ENCODE measurements around the gene SLC36A3.

The SLC36A3 gene

DNA sequence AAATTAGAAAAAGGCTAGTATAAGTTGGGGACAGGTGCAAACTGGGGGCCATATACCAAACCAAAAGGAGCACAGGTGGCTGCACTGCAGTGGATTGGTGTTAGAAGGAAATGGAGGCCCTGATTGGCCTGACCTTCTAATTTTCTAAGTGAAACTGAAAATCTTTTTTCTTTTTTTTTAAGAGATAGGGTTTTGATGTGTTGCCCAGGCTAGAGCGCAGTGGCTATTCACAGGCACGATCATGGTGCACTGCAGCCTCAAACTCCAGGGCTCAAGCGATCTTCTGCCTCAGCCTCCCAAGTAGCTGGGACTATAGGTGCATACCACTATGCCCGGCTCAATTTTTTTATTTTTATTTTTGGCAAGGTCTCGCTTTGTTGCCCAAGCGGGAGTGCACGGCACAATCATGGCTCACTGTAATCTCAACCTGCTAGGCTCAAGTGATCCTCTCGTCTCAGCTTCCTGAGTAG lies 69.9 kb downstream of the SLC36A3 start:
- H3K4me3 ChIP-seq (ENCODE audit: insufficient read depth, low read depth, low read length, poor library complexity, severe bottlenecking), result no peak overlapping the region
- H3K36me3 ChIP-seq (ENCODE audit: control insufficient read depth, insufficient read depth, low read length), result no peaks in the 10 kb centered on the region
- no peak overlapping the region for H3K27ac ChIP-seq (ENCODE audit: insufficient read depth, low read length, poor library complexity, severe bottlenecking)
- no peak for DNase-seq
- no peaks in the 10 kb centered on the region for H3K9me3 ChIP-seq (ENCODE audit: control insufficient read depth, low read length)
- H3K4me1 ChIP-seq (ENCODE audit: control insufficient read depth, insufficient read depth, low read length, poor library complexity, severe bottlenecking), result peaks cover 9% of the 10 kb centered on the region
- H3K27me3 ChIP-seq (replicated peaks; ENCODE audit: control insufficient read depth, insufficient read depth, low read length, poor library complexity, severe bottlenecking), result no peaks in the 10 kb centered on the region

DNA sequence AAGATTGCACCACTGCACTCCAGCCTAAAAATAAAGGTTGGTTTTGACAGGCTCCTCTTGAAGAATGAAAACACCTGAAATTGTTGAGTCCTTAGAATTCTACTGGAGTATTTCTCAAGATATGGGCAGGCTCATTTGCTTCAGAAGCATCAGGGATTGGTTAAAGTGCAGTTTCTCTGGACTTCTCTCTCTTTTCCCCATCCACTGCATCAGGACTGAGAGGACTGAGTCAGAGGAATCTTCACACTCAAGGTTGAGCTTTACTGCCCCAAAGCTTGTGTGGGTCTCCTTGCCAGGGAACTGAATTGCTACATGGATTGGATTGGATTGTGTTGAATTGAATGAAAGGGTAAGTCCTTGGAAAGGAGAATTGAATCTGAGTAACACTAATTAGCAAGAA lies 72.2 kb downstream of the SLC36A3 start:
- no peak overlapping the region for H3K27ac ChIP-seq (ENCODE audit: insufficient read depth, low read length, poor library complexity, severe bottlenecking)
- DNase-seq, result no peak
- no peaks in the 10 kb centered on the region for H3K9me3 ChIP-seq (ENCODE audit: control insufficient read depth, low read length)
- no peak overlapping the region for H3K4me3 ChIP-seq (ENCODE audit: insufficient read depth, low read depth, low read length, poor library complexity, severe bottlenecking)
- no peaks in the 10 kb centered on the region for H3K27me3 ChIP-seq (replicated peaks; ENCODE audit: control insufficient read depth, insufficient read depth, low read length, poor library complexity, severe bottlenecking)
- no peaks in the 10 kb centered on the region for H3K36me3 ChIP-seq (ENCODE audit: control insufficient read depth, insufficient read depth, low read length)
- peaks cover 9% of the 10 kb centered on the region for H3K4me1 ChIP-seq (ENCODE audit: control insufficient read depth, insufficient read depth, low read length, poor library complexity, severe bottlenecking)

DNA sequence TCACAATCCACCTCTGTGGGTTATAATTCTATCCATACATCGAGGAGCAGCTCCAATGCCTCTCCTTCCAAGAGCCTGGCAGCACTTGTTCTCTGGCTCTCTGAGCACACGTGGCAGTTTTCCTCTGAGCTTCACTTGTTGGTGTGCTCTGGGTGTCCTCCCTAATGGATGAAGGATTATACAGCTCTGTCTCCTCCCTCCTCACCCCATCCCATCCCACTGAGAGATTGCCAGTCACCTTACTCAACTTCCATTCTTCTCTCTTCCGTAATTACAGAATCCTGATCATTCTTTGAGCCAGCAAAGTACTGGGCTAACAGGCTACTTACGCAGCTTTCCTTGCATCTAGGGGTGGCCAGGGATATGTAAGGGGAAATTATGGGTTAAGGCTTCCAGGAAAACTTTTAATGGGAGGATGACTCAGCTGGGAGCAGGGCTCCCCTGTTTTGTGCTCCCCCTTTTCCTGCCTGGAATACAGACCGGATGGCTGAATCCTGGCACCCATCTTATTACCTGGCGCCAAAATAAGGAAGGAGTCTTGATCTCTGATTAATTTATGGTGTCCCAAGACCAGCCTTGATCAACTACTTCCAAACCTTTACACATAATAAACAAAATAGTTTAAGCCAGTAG lies 73.4 kb downstream of the SLC36A3 start:
- no peaks in the 10 kb centered on the region for H3K9me3 ChIP-seq (ENCODE audit: control insufficient read depth, low read length)
- no peak for DNase-seq
- no peak overlapping the region for H3K27ac ChIP-seq (ENCODE audit: insufficient read depth, low read length, poor library complexity, severe bottlenecking)
- H3K4me3 ChIP-seq (ENCODE audit: insufficient read depth, low read depth, low read length, poor library complexity, severe bottlenecking), result no peak overlapping the region
- H3K36me3 ChIP-seq (ENCODE audit: control insufficient read depth, insufficient read depth, low read length), result no peaks in the 10 kb centered on the region
- H3K4me1 ChIP-seq (ENCODE audit: control insufficient read depth, insufficient read depth, low read length, poor library complexity, severe bottlenecking), result peaks cover 8% of the 10 kb centered on the region
- H3K27me3 ChIP-seq (replicated peaks; ENCODE audit: control insufficient read depth, insufficient read depth, low read length, poor library complexity, severe bottlenecking), result no peaks in the 10 kb centered on the region

DNA sequence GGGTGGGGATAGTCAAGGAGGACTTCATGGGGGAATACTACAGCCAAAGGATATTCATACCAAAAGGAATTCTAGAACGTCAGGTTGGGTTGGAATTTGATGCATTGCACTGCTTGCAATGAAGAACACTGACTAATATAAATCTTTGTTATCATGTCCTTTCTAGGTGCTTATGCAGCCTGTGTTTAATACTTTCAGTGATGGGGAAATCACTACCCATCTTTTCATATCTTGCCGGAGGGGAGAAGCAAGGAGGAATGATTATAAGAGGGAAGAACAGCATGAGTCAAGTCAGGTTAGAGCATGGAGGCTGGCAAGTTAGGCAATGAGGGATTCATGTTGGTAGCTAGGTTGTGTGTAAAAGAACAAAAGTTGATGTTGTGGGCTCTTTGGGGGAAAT lies 74.6 kb downstream of the SLC36A3 start:
- DNase-seq, result no peak
- H3K27me3 ChIP-seq (replicated peaks; ENCODE audit: control insufficient read depth, insufficient read depth, low read length, poor library complexity, severe bottlenecking), result no peaks in the 10 kb centered on the region
- H3K9me3 ChIP-seq (ENCODE audit: control insufficient read depth, low read length), result no peaks in the 10 kb centered on the region
- no peaks in the 10 kb centered on the region for H3K4me1 ChIP-seq (ENCODE audit: control insufficient read depth, insufficient read depth, low read length, poor library complexity, severe bottlenecking)
- no peak overlapping the region for H3K27ac ChIP-seq (ENCODE audit: insufficient read depth, low read length, poor library complexity, severe bottlenecking)
- H3K36me3 ChIP-seq (ENCODE audit: control insufficient read depth, insufficient read depth, low read length), result no peaks in the 10 kb centered on the region
- H3K4me3 ChIP-seq (ENCODE audit: insufficient read depth, low read depth, low read length, poor library complexity, severe bottlenecking), result no peak overlapping the region

DNA sequence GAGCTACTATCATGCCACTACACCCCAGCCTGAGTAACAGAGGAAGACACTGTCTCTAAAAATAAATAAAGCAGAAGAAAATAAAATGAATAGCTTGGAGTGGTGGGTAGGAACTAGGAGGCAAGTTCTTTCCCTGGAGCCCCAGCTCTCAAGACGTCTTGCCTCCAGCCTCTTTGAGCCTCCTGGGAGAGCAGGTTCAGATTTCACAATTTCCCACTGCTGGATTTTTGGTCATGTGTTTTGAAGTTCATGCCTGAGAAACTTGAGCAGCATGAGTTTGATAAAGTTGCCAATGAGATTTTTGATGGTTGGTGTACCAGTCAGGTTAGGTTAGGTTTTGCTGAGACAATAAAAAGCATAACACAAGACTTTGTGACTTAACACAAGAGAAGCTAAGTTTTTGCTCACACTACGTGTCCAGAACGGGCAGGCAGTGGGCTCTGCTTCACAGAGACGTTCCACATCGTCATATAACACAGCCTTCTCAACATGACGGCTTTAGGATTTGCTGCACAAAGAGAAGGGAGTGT lies 75.6 kb downstream of the SLC36A3 start:
- no peaks in the 10 kb centered on the region for H3K9me3 ChIP-seq (ENCODE audit: control insufficient read depth, low read length)
- no peak overlapping the region for H3K27ac ChIP-seq (ENCODE audit: insufficient read depth, low read length, poor library complexity, severe bottlenecking)
- H3K4me1 ChIP-seq (ENCODE audit: control insufficient read depth, insufficient read depth, low read length, poor library complexity, severe bottlenecking), result no peaks in the 10 kb centered on the region
- no peak for DNase-seq
- no peaks in the 10 kb centered on the region for H3K36me3 ChIP-seq (ENCODE audit: control insufficient read depth, insufficient read depth, low read length)
- H3K4me3 ChIP-seq (ENCODE audit: insufficient read depth, low read depth, low read length, poor library complexity, severe bottlenecking), result no peak overlapping the region
- no peaks in the 10 kb centered on the region for H3K27me3 ChIP-seq (replicated peaks; ENCODE audit: control insufficient read depth, insufficient read depth, low read length, poor library complexity, severe bottlenecking)

Measured in effector memory CD4-positive, alpha-beta T cell (primary cell).